ENCODE measurements around the gene SLC43A2. TPM values are rescaled to one million over a fixed set of nuclear protein-coding genes. Genes with fewer than 3 reads are reported as not detected.

Gene SLC43A2
- total RNA-seq, 2 donors from 2014 or later, result 14.0 to 18.6 TPM

- WGBS, 2 experiments (ENCODE audit: insufficient coverage in 1 of 2, insufficient read length in 1 of 2), result 95 to 98% methylated on average over 4 to 6 of the region's 6 CpGs
- peaks cover 51% of the 10 kb centered on the region for H3K36me3 Mint-ChIP-seq (ENCODE audit: low read depth)
- H3K9me3 Mint-ChIP-seq, result no peaks in the 10 kb centered on the region
- H3K27ac Mint-ChIP-seq, result no peak overlapping the region
- no peak overlapping the region for H3K4me3 ChIP-seq (ENCODE audit: low read length)
- H3K27me3 ChIP-seq (ENCODE audit: control insufficient read depth, insufficient read depth, low read length, poor library complexity, severe bottlenecking), result no peaks in the 10 kb centered on the region
- H3K9me3 ChIP-seq (ENCODE audit: control insufficient read depth, low read length), result no peaks in the 10 kb centered on the region
- H3K36me3 ChIP-seq (ENCODE audit: control insufficient read depth, insufficient read depth, low read length), result peaks cover 39% of the 10 kb centered on the region
- no peak overlapping the region for H3K27ac ChIP-seq (ENCODE audit: low read depth, low read length)
- no peak overlapping the region for H3K9ac ChIP-seq (ENCODE audit: extremely low read depth, low read length, poor library complexity, severe bottlenecking)
- DNase-seq, result no peak
- H3K4me1 ChIP-seq (ENCODE audit: control insufficient read depth, insufficient read depth, low read length), result peaks cover 7% of the 10 kb centered on the region
- H3K27me3 Mint-ChIP-seq (ENCODE audit: insufficient read depth), result no peaks in the 10 kb centered on the region
- peaks cover 29% of the 10 kb centered on the region for H3K4me1 Mint-ChIP-seq
- no peak overlapping the region for H3K4me3 Mint-ChIP-seq
- no peak for TF ChIP-seq CTCF (conservative IDR thresholded peaks at IDR 0.05)
Observed at GRCh38 chr17:1546292-1546922, 82.2 kb downstream of the SLC43A2 start.

GRCh38 chr17:1545618-1546017, 83.0 kb downstream of the SLC43A2 start:
- Histone ChIP-seq H3K36me3 (ENCODE audit: control insufficient read depth, insufficient read depth, low read length) (peaks cover 42% of the 10 kb centered on the region), H3K27me3 (ENCODE audit: control insufficient read depth, insufficient read depth, low read length, poor library complexity, severe bottlenecking) (no peaks in the 10 kb centered on the region), H3K4me3 (ENCODE audit: low read length) (no peak overlapping the region), H3K27ac (ENCODE audit: low read depth, low read length) (no peak overlapping the region), H3K9ac (ENCODE audit: extremely low read depth, low read length, poor library complexity, severe bottlenecking) (no peak overlapping the region), H3K9me3 (ENCODE audit: control insufficient read depth, low read length) (no peaks in the 10 kb centered on the region), H3K4me1 (ENCODE audit: control insufficient read depth, insufficient read depth, low read length) (peaks cover 7% of the 10 kb centered on the region)
- no peaks in the 10 kb centered on the region for H3K27me3 Mint-ChIP-seq (ENCODE audit: insufficient read depth)
- no peak overlapping the region for H3K4me3 Mint-ChIP-seq
- no peak overlapping the region for H3K27ac Mint-ChIP-seq
- DNase-seq, result no peak
- no peaks in the 10 kb centered on the region for H3K9me3 Mint-ChIP-seq
- H3K36me3 Mint-ChIP-seq (ENCODE audit: low read depth), result peaks cover 50% of the 10 kb centered on the region
- peaks cover 30% of the 10 kb centered on the region for H3K4me1 Mint-ChIP-seq
- no peak for TF ChIP-seq CTCF (conservative IDR thresholded peaks at IDR 0.05)
- 96 to 97% methylated on average over 7 to 9 of the region's 9 CpGs for WGBS, 2 experiments (ENCODE audit: insufficient coverage in 1 of 2, insufficient read length in 1 of 2)

- Mint-ChIP-seq H3K27ac (peak overlapping the region; percentile 60), H3K9me3 (no peaks in the 10 kb centered on the region), H3K27me3 (ENCODE audit: insufficient read depth) (no peaks in the 10 kb centered on the region), H3K4me3 (no peak overlapping the region), H3K36me3 (ENCODE audit: low read depth) (peaks cover 57% of the 10 kb centered on the region), H3K4me1 (peaks cover 32% of the 10 kb centered on the region)
- no peak overlapping the region for H3K4me3 ChIP-seq (ENCODE audit: low read length)
- H3K9ac ChIP-seq (ENCODE audit: extremely low read depth, low read length, poor library complexity, severe bottlenecking), result no peak overlapping the region
- whole genome bisulfite sequencing, 2 experiments (ENCODE audit: insufficient coverage in 1 of 2, insufficient read length in 1 of 2), result 45 to 61% methylated on average over 6 to 8 of the region's 8 CpGs
- no peaks in the 10 kb centered on the region for H3K9me3 ChIP-seq (ENCODE audit: control insufficient read depth, low read length)
- peaks cover 55% of the 10 kb centered on the region for H3K36me3 ChIP-seq (ENCODE audit: control insufficient read depth, insufficient read depth, low read length)
- peaks cover 7% of the 10 kb centered on the region for H3K4me1 ChIP-seq (ENCODE audit: control insufficient read depth, insufficient read depth, low read length)
- no peaks in the 10 kb centered on the region for H3K27me3 ChIP-seq (ENCODE audit: control insufficient read depth, insufficient read depth, low read length, poor library complexity, severe bottlenecking)
- no peak overlapping the region for H3K27ac ChIP-seq (ENCODE audit: low read depth, low read length)
- DNase-seq, result peak; percentile 92
- no peak for TF ChIP-seq CTCF (conservative IDR thresholded peaks at IDR 0.05)
Observed at GRCh38 chr17:1542316-1542715, 86.3 kb downstream of the SLC43A2 start.

All from endodermal cell (in vitro differentiated cells).